HT-29 (cell line): ENCODE data around the gene PPP4R1. TPM values are rescaled to one million over a fixed set of nuclear protein-coding genes. Genes with fewer than 3 reads are reported as not detected.

ENCODE experiments used
- DNase-seq: peaks from one replicate; pipeline ENCODE4 v3.0.0-alpha.2; 2015; ENCODE audit warnings: low spot score
- total RNA-seq: library from RNA; depleted of rRNA; stranded (reverse); fragments of >200 nt; shearing (Covaris generic); gene quantifications from 2 replicates; pipeline ENCODE4 v1.2.3, GENCODE V29; 2014

PPP4R1 gene
- total RNA-seq, 1 experiment from 2014 or later = 43.9 TPM

- DNase-seq = no peak
Observed at GRCh38 chr18:9552191-9552590, 62.2 kb downstream of the PPP4R1 start.

- DNase-seq = no peak
Observed at GRCh38 chr18:9550429-9550828, 63.9 kb downstream of the PPP4R1 start.

DNA sequence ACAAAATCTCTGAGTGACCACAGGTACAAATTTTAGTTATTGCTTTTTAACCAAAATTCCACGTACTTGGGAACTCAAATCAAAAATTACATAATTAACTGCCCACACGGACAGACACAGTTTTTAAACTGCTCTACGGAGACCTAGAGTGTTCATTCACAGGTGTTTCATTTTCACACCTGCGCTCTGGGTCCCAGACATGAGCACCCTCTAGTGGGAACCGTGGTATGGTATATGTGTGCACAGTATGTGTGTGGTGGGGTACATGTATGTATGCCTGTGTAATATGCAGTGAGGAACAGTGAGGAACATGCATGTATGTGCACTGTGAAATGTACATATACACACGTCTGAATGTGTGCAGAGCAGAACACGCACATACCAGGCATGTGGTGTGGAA, 65.0 kb downstream of the PPP4R1 start:
- peak; percentile 28 for DNase-seq

DNA sequence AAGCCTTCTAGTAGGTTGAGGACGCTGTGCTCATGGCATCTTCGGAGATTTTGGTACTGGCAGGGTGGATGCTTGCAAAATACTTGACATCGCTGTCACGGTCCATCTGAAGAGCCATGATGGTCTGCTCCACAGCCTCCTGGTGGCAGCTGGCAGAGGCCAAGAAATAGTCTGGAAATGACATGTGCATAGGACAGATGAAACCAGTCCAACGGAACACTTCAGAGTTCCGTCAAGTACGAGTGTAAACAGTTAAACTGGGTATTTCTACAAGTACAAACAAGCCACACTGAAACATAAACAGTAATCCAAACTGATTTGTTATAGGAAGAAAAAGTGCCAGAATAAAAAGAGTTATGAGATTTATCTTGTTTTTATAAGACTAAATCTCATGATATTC, 66.6 kb downstream of the PPP4R1 start:
- no peak for DNase-seq

DNA sequence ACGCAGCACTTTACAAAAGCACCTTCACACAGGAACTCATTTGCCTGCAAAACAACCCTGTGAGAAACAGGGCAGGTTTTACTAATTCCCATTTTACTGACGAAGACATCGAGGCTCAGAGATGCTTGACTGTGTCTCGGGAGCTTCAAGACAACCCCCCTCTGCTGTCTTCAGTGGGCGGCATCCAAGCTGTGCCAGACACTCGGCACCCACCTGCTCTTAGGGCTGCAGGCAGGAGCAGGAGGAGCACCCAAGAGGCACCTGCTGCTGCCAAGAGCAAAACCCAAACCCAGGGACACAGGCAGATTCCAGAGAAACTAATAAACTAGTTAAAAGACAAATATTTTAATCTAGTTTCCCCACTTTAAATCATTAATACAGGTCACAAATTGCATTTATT, 67.9 kb downstream of the PPP4R1 start:
- no peak for DNase-seq

GRCh38 chr18:9545029-9545428, 69.3 kb downstream of the PPP4R1 start:
- no peak for DNase-seq

- no peak for DNase-seq
Observed at GRCh38 chr18:9542924-9543323, 71.4 kb downstream of the PPP4R1 start.

DNA sequence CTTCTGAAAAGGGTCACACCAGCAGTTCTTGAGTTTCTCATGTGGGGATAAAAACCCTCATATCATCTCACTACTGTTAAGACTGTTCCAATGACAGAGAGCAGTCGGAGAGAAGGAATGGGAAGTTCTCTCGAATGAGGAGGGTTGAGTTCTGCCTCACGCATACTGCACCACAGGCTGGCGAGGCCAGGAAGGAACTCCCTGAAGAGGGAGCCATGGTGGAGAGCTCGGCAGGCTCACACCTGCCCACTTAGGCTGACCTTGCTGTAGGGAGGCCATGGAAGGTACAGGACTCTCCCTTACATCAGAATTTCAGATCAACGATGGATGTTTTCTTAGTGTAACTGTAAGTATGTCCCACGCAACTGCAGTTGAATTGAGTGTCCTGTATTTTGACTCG, 74.4 kb downstream of the PPP4R1 start:
- DNase-seq = no peak

- DNase-seq = no peak
Observed at GRCh38 chr18:9539283-9539682, 75.1 kb downstream of the PPP4R1 start.

DNA sequence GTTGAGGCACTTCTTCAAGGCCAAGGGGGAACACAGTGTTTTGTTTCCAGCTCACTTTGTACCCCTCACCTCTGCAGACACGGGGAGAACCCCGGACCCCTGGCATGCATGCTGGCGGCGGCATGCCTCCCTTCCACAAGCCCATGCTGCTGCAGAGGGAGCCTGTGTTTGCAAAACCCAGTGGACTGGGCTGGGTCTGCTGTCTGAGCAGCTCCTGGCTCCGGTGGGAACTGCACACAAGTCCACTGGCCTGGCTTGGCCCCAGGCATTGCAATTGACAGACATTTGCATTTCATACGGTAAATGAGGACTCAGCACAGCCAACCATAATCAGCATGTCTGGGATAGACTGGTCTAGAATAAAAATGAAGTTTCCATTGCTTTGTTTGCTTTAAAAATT, 76.7 kb downstream of the PPP4R1 start:
- no peak for DNase-seq

DNA sequence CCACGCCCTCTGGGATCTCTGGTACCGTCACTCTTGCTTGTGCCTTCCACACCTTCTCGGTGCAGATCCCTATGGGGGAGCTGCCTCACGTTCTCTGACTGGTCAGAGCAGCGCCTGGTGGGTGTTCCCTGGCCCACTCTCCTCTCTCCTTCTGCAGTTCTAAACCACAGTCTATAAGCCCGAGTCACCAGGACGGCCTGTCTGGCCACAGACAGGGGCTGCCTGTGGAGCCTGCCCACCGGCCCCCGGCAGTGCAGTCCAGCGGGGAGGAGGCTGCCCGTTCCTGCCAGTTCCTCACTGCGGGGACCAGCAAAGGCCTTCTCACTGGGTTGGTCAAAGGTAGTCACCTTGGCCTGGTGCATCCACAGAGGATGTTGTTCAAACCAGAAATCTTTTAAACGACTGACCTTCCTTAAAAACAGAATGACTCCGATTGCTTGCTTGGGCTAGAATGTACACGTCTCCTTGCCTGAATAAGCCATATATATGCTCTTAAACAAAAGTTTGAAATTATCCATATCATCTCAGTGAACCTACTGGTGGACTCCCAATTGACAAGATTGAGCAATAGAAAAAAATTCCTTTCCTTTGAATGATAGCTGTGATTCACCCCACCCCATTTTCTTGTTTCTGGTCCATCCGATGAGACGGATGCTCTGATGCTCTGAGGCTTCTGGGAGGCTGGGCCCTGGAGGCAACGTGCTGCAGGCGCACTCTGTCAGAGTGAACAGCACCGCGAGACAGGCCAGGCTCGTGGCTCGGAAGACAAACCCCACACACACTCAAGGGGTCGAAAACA, 77.8 kb downstream of the PPP4R1 start:
- no peak for DNase-seq

DNA sequence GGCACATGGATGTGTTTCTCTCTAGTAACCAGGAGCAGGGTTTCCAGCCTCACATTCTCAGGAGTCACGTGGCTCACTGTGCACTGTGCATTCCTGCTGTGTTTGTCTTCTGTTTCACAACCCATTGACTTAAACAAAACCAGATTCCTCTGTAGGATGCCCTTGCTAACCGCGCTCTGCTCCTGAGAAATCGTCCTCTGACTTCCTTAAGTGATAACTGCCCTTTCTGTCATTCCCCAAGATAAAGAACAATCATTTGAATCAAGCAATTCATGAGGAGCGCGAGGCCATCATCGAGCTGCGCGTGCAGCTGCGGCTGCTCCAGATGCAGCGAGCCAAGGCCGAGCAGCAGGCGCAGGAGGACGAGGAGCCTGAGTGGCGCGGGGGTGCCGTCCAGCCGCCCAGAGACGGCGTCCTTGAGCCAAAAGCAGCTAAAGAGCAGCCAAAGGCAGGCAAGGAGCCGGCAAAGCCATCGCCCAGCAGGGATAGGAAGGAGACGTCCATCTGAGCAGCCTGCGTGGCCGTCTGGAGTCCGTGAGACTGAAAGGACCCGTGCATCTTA, 78.8 kb downstream of the PPP4R1 start:
- no peak for DNase-seq

- no peak for DNase-seq
Observed at GRCh38 chr18:9534844-9535243, 79.5 kb downstream of the PPP4R1 start.

GRCh38 chr18:9531791-9532410, 82.5 kb downstream of the PPP4R1 start:
- DNase-seq = no peak

DNA sequence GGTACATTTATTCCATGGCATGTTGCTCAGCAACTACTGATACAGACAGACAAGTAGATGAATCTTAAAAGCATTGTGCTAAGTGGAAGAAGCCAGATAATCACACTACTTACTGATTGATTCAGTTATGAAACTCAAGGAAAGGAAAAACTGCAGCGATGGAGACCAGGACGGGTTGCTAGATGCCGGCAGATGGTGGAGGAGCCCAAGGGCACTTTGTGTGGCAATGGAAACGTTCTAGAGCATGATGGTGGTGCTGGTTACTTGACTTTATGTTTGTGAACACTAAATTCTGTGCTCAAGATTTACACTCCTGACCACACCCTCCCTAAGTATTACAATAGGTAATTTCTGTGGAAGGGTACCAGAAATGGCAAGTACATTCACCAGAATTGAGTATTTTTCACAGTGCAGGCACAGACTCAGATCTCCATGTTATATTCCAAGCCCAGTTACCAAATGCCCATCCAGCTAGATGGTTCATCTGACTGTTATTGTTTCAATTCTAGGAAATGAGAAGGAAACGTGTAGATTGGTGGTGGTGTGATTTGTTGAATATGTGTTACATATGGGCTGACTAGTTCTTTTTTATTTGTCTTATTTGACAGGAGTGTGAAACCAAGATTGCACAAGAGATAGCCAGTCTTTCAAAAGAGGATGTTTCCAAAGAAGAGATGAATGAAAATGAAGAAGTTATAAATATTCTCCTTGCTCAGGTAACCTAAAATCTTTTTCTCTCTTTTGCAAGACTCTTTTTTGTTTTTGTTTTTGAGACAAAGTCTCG, 83.9 kb downstream of the PPP4R1 start:
- no peak for DNase-seq

DNA sequence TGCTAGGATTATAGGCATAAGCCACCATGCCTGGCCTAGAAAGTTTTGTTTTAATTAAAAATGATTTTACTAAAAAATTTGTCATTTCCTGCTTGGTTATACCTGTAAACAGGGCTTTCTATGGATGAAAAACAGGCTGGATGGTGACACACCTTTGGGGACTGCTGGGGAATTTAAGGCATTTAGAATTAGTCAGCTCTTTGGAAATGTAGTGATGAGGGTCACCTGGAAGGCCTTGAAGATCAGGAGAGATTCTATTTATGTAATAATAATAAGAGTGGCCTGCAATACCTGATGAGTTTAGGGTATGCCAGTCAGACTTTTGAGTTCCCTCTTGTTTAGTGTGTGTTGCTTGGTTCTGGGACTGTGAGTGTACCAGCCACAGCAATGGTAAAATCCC, 87.9 kb downstream of the PPP4R1 start:
- DNase-seq = no peak

DNA sequence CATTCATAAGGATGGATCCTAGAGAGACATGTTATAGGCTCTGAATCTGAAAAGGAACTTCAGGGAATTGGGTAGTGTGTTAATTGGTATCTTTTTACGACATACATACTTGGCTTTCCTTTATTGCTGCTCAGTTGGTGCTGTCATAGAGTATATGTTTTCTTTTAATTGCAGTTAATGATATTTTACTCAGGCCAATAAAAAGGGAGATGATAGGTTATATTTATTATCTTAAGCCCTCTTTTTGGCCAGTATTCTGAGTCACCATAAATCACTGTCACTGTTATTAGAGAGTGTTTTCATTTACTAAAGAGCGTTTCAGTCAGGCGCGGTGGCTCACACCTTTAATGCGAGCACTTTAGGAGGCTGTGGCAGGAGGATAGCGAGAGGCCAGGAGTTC, 91.4 kb downstream of the PPP4R1 start:
- no peak for DNase-seq

DNA sequence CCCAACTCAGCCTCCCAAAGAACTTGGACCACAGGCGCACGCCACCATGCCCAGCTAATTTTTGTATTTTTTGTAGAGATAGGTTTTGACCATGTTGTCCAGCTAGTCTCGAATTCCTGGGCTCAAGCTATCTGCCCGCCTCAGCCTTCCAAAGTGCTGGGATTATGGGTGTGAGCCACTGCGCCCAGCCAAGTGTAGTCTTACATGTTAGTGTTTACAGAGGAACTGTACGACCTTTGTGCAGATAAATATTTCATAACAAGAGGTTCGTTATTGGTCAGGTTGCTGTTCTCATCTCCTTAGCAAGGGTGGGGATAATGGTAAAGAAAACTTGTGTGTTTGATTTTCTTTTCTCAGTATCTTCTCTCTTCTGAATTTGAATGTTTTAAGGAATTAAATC, 92.6 kb downstream of the PPP4R1 start:
- DNase-seq = no peak

- no peak for DNase-seq
Observed at GRCh38 chr18:9520666-9521065, 93.7 kb downstream of the PPP4R1 start.

DNA sequence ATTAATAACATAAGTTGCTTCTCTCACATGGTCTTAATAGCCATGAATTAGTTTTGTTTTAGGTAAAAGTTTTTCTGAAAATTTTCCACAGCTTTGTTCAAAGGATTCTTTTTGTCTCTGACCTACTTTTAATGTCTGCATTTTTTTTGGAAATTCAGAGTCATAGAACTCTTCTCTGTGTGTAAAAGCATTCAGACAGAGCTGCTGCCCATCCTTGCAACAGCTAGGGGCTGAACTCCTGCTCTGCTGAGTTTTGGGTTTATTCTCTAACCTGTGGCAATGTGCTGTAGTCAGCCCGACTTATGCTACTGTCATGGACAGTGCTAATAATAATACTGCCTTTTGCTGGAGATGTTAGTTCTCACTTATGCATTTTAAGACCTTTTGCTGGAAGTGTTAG, 95.0 kb downstream of the PPP4R1 start:
- DNase-seq = no peak

GRCh38 chr18:9517869-9518268, 96.5 kb downstream of the PPP4R1 start:
- DNase-seq = no peak

DNA sequence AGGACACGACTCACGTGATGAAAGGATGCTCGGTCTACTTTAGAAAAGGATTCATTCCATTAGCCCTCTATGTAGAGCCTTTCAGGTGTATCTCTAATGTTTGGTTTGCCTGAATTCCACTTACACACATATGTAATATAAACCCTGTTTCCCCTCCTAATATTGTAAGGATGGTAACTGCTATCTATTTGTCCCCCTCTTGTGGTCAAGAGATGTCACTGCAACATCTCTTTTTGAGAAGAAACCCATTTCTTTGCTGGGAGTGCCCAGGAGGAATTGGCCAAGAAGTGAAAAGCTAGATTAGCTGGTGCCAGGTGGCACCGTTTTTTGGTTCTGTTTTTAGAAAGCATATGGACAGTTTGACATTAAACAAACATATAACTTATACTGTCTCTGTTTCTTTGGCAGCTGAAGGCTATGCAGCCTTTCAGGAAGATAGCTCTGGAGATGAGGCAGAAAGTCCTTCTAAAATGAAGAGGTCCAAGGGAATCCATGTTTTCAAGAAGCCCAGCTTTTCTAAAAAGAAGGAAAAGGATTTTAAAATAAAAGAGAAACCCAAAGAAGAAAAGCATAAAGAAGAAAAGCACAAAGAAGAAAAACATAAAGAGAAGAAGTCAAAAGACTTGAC, 97.8 kb downstream of the PPP4R1 start:
- DNase-seq = peak; percentile 63
